ENCODE data around the gene CSNK2A2.

CSNK2A2 gene

GRCh38 chr16:58218786-58219185 is 20.9 kb upstream of the CSNK2A2 start:
- no peak overlapping the region for H3K9ac ChIP-seq (ENCODE audit: low read length)
- no peaks in the 10 kb centered on the region for H3K27me3 ChIP-seq (ENCODE audit: control insufficient read depth in 1 of 2, insufficient read depth in 2 of 2, low read length in 2 of 2)
- H3K4me1 ChIP-seq (ENCODE audit: insufficient read depth, low read length) = no peaks in the 10 kb centered on the region
- no peak overlapping the region for H3K4me3 ChIP-seq (ENCODE audit: low read depth in 1 of 2, low read length in 2 of 2)
- H3K9me3 ChIP-seq (ENCODE audit: low read length) = no peaks in the 10 kb centered on the region
- no peak overlapping the region for H3K27ac ChIP-seq (ENCODE audit: low read depth, low read length)
- H3K36me3 ChIP-seq (ENCODE audit: insufficient read depth, low read length) = no peaks in the 10 kb centered on the region

DNA sequence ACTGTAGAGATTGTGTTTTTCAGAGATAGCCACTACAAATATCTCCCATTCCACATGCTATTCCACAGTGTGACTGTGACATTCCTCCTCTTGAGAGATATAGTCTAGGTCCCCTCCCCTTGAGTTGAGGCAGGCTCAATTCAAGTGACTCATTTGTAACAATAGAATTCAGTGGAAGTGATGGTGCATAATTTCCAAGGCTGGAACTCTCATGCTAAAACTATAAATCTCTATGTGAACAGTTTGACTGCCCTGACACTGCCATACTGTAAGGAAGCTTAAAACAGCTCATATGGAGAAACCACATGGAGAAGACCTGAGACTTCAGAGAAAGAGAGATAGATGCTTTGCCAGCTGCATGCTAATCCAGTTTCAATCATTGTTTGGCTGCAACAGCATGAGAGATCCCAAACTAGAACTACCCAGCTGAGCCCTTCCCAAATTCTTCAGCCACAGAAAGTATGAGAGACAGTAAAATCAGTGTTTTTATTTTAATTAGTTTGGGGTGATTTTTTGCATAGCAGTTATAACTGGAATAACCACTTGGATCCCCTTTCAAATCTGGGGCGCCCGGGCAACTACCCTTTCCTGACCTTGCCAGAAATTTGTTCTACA is 19.5 kb upstream of the CSNK2A2 start:
- no peak overlapping the region for H3K9ac ChIP-seq (ENCODE audit: low read length)
- H3K9me3 ChIP-seq (ENCODE audit: low read length) = no peaks in the 10 kb centered on the region
- H3K4me3 ChIP-seq (ENCODE audit: low read depth in 1 of 2, low read length in 2 of 2) = no peak overlapping the region
- no peak overlapping the region for H3K27ac ChIP-seq (ENCODE audit: low read depth, low read length)
- H3K36me3 ChIP-seq (ENCODE audit: insufficient read depth, low read length) = no peaks in the 10 kb centered on the region
- H3K27me3 ChIP-seq (ENCODE audit: control insufficient read depth in 1 of 2, insufficient read depth in 2 of 2, low read length in 2 of 2) = no peaks in the 10 kb centered on the region
- no peaks in the 10 kb centered on the region for H3K4me1 ChIP-seq (ENCODE audit: insufficient read depth, low read length)

DNA sequence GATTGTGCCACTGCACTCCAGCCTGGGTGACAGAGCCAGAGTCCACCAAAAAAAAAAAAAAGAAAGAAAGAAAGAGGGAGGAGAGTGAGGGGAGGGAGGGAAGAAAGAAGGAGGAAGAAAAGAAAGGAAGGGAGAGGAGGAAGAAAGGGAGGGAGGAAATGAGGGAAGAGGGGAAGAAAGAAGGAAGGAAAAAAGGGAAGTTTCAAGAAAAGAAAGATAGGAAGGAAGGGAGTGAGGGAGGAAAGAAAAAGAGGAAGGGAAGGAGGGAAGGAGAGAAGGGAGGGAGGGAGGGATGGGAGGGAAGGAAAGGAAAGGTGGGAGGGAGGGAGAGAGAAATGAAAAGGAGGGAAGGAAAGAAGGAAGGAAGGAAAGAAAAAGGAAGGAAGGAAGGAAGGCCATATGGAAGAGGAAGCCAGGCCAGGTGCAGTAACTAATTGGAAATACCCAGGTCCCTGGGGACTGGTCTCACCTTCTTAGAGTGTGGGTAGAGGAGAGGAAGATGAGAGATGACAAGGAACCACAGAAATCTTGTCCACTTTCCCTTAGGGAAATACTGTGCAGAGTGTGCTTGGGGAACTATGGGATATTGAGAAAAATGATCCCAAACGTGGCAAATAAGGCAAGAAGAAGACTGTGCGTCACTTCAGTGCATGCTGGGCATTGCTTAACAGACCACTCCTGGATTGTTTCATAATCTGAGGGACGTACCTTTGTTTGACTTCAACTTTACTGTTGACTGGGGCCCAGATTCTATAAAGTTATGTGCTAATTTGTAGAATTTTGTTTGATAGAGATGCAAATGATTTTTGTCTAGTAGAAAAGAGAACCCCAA is 15.1 kb upstream of the CSNK2A2 start:
- H3K4me1 ChIP-seq (ENCODE audit: insufficient read depth, low read length) = no peaks in the 10 kb centered on the region
- no peaks in the 10 kb centered on the region for H3K9me3 ChIP-seq (ENCODE audit: low read length)
- no peak overlapping the region for H3K27ac ChIP-seq (ENCODE audit: low read depth, low read length)

GRCh38 chr16:58211846-58212245 is 13.9 kb upstream of the CSNK2A2 start:
- no peaks in the 10 kb centered on the region for H3K4me1 ChIP-seq (ENCODE audit: insufficient read depth, low read length)
- H3K27ac ChIP-seq (ENCODE audit: low read depth, low read length) = no peak overlapping the region
- H3K27me3 ChIP-seq (ENCODE audit: control insufficient read depth in 1 of 2, insufficient read depth in 2 of 2, low read length in 2 of 2) = no peaks in the 10 kb centered on the region
- H3K9me3 ChIP-seq (ENCODE audit: low read length) = no peaks in the 10 kb centered on the region
- H3K9ac ChIP-seq (ENCODE audit: low read length) = no peak overlapping the region
- H3K36me3 ChIP-seq (ENCODE audit: insufficient read depth, low read length) = no peaks in the 10 kb centered on the region
- H3K4me3 ChIP-seq (ENCODE audit: low read depth in 1 of 2, low read length in 2 of 2) = no peak overlapping the region

More for the DNA sequence above, 15.1 kb upstream of the CSNK2A2 start:
- Histone ChIP-seq H3K36me3 (ENCODE audit: insufficient read depth, low read length) (no peaks in the 10 kb centered on the region), H3K9ac (ENCODE audit: low read length) (no peak overlapping the region), H3K27me3 (ENCODE audit: control insufficient read depth in 1 of 2, insufficient read depth in 2 of 2, low read length in 2 of 2) (no peaks in the 10 kb centered on the region), H3K4me3 (ENCODE audit: low read depth in 1 of 2, low read length in 2 of 2) (no peak overlapping the region)

DNA sequence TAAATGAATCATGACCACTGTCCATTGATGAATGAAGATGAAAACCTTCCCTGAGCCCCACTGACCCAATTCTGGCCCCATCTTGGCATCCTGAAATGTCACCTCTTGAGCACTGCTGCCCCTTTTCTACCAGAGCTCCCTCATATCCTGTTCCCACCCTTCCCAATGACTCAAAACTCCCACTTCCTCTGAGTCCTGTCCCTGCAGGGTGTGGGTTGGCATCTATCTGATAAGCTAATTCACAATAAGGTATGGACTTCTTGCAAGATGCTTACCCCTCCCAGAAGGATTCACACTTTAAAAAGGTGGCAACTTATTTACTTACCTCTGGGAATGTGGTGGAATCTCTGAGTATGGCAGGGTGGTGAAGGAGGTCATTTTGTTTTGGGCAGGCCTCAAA is 13.3 kb upstream of the CSNK2A2 start:
- H3K9me3 ChIP-seq (ENCODE audit: low read length) = no peaks in the 10 kb centered on the region
- no peak overlapping the region for H3K9ac ChIP-seq (ENCODE audit: low read length)
- H3K27me3 ChIP-seq (ENCODE audit: control insufficient read depth in 1 of 2, insufficient read depth in 2 of 2, low read length in 2 of 2) = no peaks in the 10 kb centered on the region
- H3K27ac ChIP-seq (ENCODE audit: low read depth, low read length) = no peak overlapping the region
- H3K36me3 ChIP-seq (ENCODE audit: insufficient read depth, low read length) = no peaks in the 10 kb centered on the region
- no peaks in the 10 kb centered on the region for H3K4me1 ChIP-seq (ENCODE audit: insufficient read depth, low read length)
- H3K4me3 ChIP-seq (ENCODE audit: low read depth in 1 of 2, low read length in 2 of 2) = no peak overlapping the region

- no peak overlapping the region for H3K4me3 ChIP-seq (ENCODE audit: low read depth in 1 of 2, low read length in 2 of 2)
- H3K36me3 ChIP-seq (ENCODE audit: insufficient read depth, low read length) = no peaks in the 10 kb centered on the region
- H3K9ac ChIP-seq (ENCODE audit: low read length) = no peak overlapping the region
- no peaks in the 10 kb centered on the region for H3K9me3 ChIP-seq (ENCODE audit: low read length)
- no peak overlapping the region for H3K27ac ChIP-seq (ENCODE audit: low read depth, low read length)
- no peaks in the 10 kb centered on the region for H3K4me1 ChIP-seq (ENCODE audit: insufficient read depth, low read length)
- H3K27me3 ChIP-seq (ENCODE audit: control insufficient read depth in 1 of 2, insufficient read depth in 2 of 2, low read length in 2 of 2) = no peaks in the 10 kb centered on the region
Observed at GRCh38 chr16:58205276-58206036, 7.5 kb upstream of the CSNK2A2 start.

GRCh38 chr16:58201163-58201562 is 3.3 kb upstream of the CSNK2A2 start:
- no peaks in the 10 kb centered on the region for H3K27me3 ChIP-seq (ENCODE audit: control insufficient read depth in 1 of 2, insufficient read depth in 2 of 2, low read length in 2 of 2)
- no peak overlapping the region for H3K4me3 ChIP-seq (ENCODE audit: low read depth in 1 of 2, low read length in 2 of 2)
- peaks cover 8% of the 10 kb centered on the region for H3K4me1 ChIP-seq (ENCODE audit: insufficient read depth, low read length)
- H3K27ac ChIP-seq (ENCODE audit: low read depth, low read length) = no peak overlapping the region
- peaks cover under 1% of the 10 kb centered on the region for H3K36me3 ChIP-seq (ENCODE audit: insufficient read depth, low read length)
- H3K9ac ChIP-seq (ENCODE audit: low read length) = no peak overlapping the region
- no peaks in the 10 kb centered on the region for H3K9me3 ChIP-seq (ENCODE audit: low read length)

DNA sequence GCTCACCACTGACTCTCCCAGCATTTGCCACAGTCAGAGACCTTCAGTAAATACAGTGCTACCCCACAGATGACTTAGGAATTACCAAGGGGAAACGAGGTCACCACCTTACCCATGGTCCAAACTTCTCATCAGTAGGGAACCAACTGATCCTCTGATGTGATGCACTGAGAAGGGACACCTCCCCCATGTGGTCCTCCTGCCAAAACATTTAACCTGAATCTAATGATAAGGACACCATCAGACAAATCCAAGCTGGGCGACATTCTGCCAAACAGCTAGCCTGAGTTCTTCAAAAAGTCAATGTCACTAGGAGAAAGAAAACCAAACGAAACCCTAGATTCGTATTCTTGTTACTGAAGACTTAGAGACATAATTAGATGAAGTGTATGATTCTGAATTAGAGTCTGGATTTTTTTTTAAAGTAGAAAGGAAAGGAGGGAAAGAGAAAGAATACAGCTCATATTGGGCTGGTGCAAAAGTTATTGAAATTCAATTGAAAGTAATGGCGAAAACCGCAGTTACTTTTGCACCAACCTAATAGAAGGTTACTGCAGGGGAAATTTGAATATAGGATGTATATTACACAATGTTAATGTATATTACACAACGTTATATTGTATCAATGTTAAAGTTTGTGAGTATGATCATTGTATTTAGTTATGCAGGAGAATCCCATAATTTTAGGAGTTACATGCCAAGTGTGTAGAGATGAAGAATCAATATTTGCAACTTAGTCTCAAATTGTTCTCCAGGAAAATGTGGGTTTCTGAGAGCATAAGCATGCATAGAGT is 2.3 kb upstream of the CSNK2A2 start:
- no peak overlapping the region for H3K4me3 ChIP-seq (ENCODE audit: low read depth in 1 of 2, low read length in 2 of 2)
- peaks cover 10% of the 10 kb centered on the region for H3K36me3 ChIP-seq (ENCODE audit: insufficient read depth, low read length)
- H3K27ac ChIP-seq (ENCODE audit: low read depth, low read length) = no peak overlapping the region
- H3K9ac ChIP-seq (ENCODE audit: low read length) = no peak overlapping the region
- no peaks in the 10 kb centered on the region for H3K27me3 ChIP-seq (ENCODE audit: control insufficient read depth in 1 of 2, insufficient read depth in 2 of 2, low read length in 2 of 2)
- peaks cover 13% of the 10 kb centered on the region for H3K4me1 ChIP-seq (ENCODE audit: insufficient read depth, low read length)
- H3K9me3 ChIP-seq (ENCODE audit: low read length) = no peaks in the 10 kb centered on the region

DNA sequence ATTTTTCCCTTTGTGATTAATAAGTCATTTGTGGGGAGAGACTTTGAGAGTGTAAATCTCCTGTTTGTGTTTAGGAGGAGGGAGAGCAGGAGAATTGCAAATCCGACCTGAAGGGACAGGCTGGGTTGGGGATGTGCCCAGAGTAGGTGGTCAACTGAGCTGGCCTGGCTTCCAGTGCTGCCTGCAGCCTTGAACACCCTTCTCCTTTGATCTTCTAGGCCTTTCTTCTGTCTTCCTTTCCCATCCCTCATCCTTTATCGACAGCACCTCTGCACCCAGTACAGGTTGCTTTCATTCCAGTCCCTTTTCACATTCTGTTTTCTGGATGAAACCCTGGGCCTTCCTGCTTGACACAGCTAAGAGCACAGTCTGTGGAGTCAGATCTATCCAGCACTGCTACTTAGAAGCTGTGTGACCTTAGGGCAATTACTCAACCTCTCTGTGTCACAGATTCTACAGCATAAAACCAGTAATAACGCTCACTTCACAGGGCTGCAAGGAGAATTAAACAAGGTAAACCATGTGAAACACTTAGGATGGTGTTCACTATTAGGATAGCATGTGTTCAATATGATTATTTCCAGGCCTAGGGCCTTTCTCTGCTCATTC is 1.0 kb upstream of the CSNK2A2 start:
- Histone ChIP-seq H3K36me3 (ENCODE audit: insufficient read depth, low read length) (peaks cover 21% of the 10 kb centered on the region), H3K4me1 (ENCODE audit: insufficient read depth, low read length) (peaks cover 13% of the 10 kb centered on the region), H3K27me3 (ENCODE audit: control insufficient read depth in 1 of 2, insufficient read depth in 2 of 2, low read length in 2 of 2) (no peaks in the 10 kb centered on the region), H3K9me3 (ENCODE audit: low read length) (no peaks in the 10 kb centered on the region), H3K4me3 (ENCODE audit: low read depth in 1 of 2, low read length in 2 of 2) (no peak overlapping the region), H3K9ac (ENCODE audit: low read length) (no peak overlapping the region), H3K27ac (ENCODE audit: low read depth, low read length) (no peak overlapping the region)

DNA sequence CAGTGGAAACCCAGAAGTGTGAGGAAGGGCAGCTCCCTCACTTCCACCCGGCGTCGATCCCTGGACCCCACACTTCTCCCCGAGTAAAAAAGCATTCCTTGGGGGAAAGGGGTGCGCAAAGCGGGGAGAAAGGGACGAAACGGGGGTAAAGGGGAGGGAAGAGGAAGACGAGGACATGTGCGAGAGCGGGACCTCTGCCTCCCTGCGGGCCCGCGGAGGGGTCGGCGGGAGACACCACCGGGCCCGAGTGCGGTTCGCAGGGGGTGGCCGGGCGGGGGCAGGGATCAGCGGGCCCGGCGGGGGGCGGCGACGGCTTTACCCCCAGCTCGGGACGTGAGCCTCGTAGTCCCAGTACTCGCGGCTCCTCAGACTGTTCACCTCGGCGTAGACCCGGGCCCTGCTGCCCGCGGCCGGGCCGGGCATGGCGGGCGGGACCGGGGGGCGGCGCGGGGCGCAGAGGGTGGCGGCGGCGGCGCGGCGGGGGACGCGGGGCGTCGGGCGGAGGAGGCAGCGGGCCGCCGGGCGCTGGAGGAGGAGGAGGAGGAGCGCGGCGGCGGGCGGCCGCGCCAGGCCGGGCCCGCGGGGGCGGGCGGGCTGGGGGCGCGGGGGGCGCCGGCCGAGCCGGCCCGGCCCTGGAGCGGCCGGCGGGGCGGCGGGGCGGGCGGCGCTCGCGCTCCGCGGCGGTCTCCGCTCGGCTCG is 443 bp downstream of the CSNK2A2 start:
- H3K36me3 ChIP-seq (ENCODE audit: insufficient read depth, low read length) = peaks cover 30% of the 10 kb centered on the region
- H3K27me3 ChIP-seq (ENCODE audit: control insufficient read depth in 1 of 2, insufficient read depth in 2 of 2, low read length in 2 of 2) = no peaks in the 10 kb centered on the region
- H3K9ac ChIP-seq (ENCODE audit: low read length) = peak overlapping the region; percentile 81
- H3K9me3 ChIP-seq (ENCODE audit: low read length) = no peaks in the 10 kb centered on the region
- H3K27ac ChIP-seq (ENCODE audit: low read depth, low read length) = no peak overlapping the region
- H3K4me1 ChIP-seq (ENCODE audit: insufficient read depth, low read length) = peaks cover 13% of the 10 kb centered on the region
- H3K4me3 ChIP-seq (ENCODE audit: low read depth in 1 of 2, low read length in 2 of 2) = peak overlapping the region; percentile 60 to 79
